ENCODE results near the gene ASCC1. TPM values are rescaled to one million over a fixed set of nuclear protein-coding genes. Genes with fewer than 3 reads are reported as not detected.

The ASCC1 gene
- total and polyA plus RNA-seq, 7 donors, result 15.3 to 53.7 (median 21.5) TPM

GRCh38 chr10:72258617-72259016 is 42.5 kb upstream of the ASCC1 start:
- DNase-seq, result no peak
- peak overlapping the region; percentile 83 to 91 (median 88) for H3K27ac ChIP-seq
- no peak overlapping the region for H3K4me3 ChIP-seq
- H3K9me3 ChIP-seq, result no peaks in the 10 kb centered on the region
- H3K36me3 ChIP-seq, result no peaks in the 10 kb centered on the region
- WGBS, 2 donors, result 97 to 99% methylated on average over 4 of the region's 4 CpGs
- no peaks in the 10 kb centered on the region for H3K27me3 ChIP-seq
- TF ChIP-seq POLR2AphosphoS5 (IDR thresholded peaks at IDR 0.05) (no peak), POLR2A (IDR thresholded peaks at IDR 0.05) (no peak), EP300 (IDR thresholded peaks at IDR 0.05) (no peak), CTCF (IDR thresholded peaks at IDR 0.05) (no peak)
- intact Hi-C loops (cut with DNase I), result loop anchor here (5.0 kb wide), 1 partner anchor 41 kb away; the partner anchor contains the start of genes ANAPC16 and ASCC1
- H3K4me1 ChIP-seq, result peaks cover 0 to 73% (median 72%) of the 10 kb centered on the region in 4 donors

- no peaks in the 10 kb centered on the region for H3K9me3 ChIP-seq
- H3K27me3 ChIP-seq, result no peaks in the 10 kb centered on the region
- intact Hi-C loops (cut with DNase I), result loop anchor here (5.0 kb wide), 1 partner anchor 40 kb away; the partner anchor contains the start of genes ANAPC16 and ASCC1
- peaks cover 0 to 86% (median 83%) of the 10 kb centered on the region in 4 donors for H3K4me1 ChIP-seq
- 74 to 77% methylated on average over 8 of the region's 8 CpGs for WGBS, 2 donors
- peak overlapping the region; percentile 89 to 95 (median 91) for H3K27ac ChIP-seq
- H3K36me3 ChIP-seq, result no peaks in the 10 kb centered on the region
- TF ChIP-seq POLR2AphosphoS5 (IDR thresholded peaks at IDR 0.05) (peak in 1 of 4 donors; percentile 68), POLR2A (IDR thresholded peaks at IDR 0.05) (no peak)
- DNase-seq, result peak; percentile 73
- no peak overlapping the region for H3K4me3 ChIP-seq
These were observed 41.2 kb upstream of the ASCC1 start for GRCh38 chr10:72257051-72257892.

GRCh38 chr10:72255977-72256729 is 40.1 kb upstream of the ASCC1 start:
- intact Hi-C loops (cut with DNase I), result loop anchor here (5.0 kb wide), 1 partner anchor 39 kb away; the partner anchor contains the start of genes ANAPC16 and ASCC1
- Histone ChIP-seq H3K36me3 (no peaks in the 10 kb centered on the region), H3K9me3 (no peaks in the 10 kb centered on the region), H3K27me3 (no peaks in the 10 kb centered on the region), H3K27ac (peak overlapping the region; percentile 89 to 95 (median 91)), H3K4me1 (peaks cover 0 to 93% (median 82%) of the 10 kb centered on the region in 4 donors), H3K4me3 (no peak overlapping the region)
- TF ChIP-seq EP300 (IDR thresholded peaks at IDR 0.05) (peak in 2 of 4 donors; percentile 48 to 61), POLR2AphosphoS5 (IDR thresholded peaks at IDR 0.05) (peak in 2 of 4 donors; percentile 49 to 65), POLR2A (IDR thresholded peaks at IDR 0.05) (no peak), CTCF (IDR thresholded peaks at IDR 0.05) (no peak)
- DNase-seq, result no peak
- WGBS, 2 donors, result 94 to 97% methylated on average over 6 of the region's 6 CpGs

GRCh38 chr10:72254813-72255568 is 38.9 kb upstream of the ASCC1 start:
- intact Hi-C loops (cut with DNase I), result loop anchor here (5.0 kb wide), 1 partner anchor 38 kb away; the partner anchor contains the start of genes ANAPC16 and ASCC1
- H3K36me3 ChIP-seq, result no peaks in the 10 kb centered on the region
- peak; percentile 98 for DNase-seq
- H3K4me1 ChIP-seq, result peaks cover 0 to 91% (median 80%) of the 10 kb centered on the region in 4 donors
- no peaks in the 10 kb centered on the region for H3K27me3 ChIP-seq
- 10 to 20% methylated on average over 15 of the region's 15 CpGs for WGBS, 2 donors
- H3K4me3 ChIP-seq, result no peak overlapping the region
- H3K27ac ChIP-seq, result peak overlapping the region; percentile 89 to 95 (median 91)
- H3K9me3 ChIP-seq, result no peaks in the 10 kb centered on the region
- TF ChIP-seq POLR2AphosphoS5 (IDR thresholded peaks at IDR 0.05) (peak; percentile 87 to 96 (median 90)), EP300 (IDR thresholded peaks at IDR 0.05) (peak; percentile 82 to 96 (median 88)), CTCF (IDR thresholded peaks at IDR 0.05) (no peak), POLR2A (IDR thresholded peaks at IDR 0.05) (peak in 1 of 2 donors; percentile 60)

Measured in sigmoid colon (tissue), 7 donors.